Adrenal gland (tissue), 12 donors: ENCODE measurements around the gene MAGEA3. TPM values are rescaled to one million over a fixed set of nuclear protein-coding genes. Genes with fewer than 3 reads are reported as not detected.
"Not testable (repeated sequence)": the region's sequence is repeated elsewhere in the genome, so short reads cannot be mapped to it uniquely, and the experiment has no call there.

Experiments
- DNase-seq, 7 donors: peaks; one replicate each; pipeline ENCODE4 v3.0.0-alpha.2; 2019 to 2020
- H3K27ac ChIP-seq, 5 donors: fragments of 200-600 bp; sonication (generic) in 4 of 5; 1 replicate in 3 of 5; 2 replicates in 2 of 5; pipeline versions ENCODE4 v1.5.1 to v1.8.0; 2016 to 2020; ENCODE audit warnings: mild to moderate bottlenecking in 1 of 5
- H3K27me3 ChIP-seq: fragments of 200-600 bp; 2 replicates; pipeline ENCODE4 v1.8.0; 2021
- H3K36me3 ChIP-seq, 2 donors: fragments of 200-600 bp; replicated peaks in 1 of 2; 1 replicate in 1 of 2; 2 replicates in 1 of 2; pipeline versions ENCODE4 v1.5.1 to v1.8.0; 2018 to 2022
- H3K4me1 ChIP-seq, 2 donors: fragments of 200-600 bp; replicated peaks in 1 of 2; 1 replicate in 1 of 2; 2 replicates in 1 of 2; pipeline versions ENCODE4 v1.5.1 to v1.8.0; 2018 to 2021
- H3K4me3 ChIP-seq, 4 donors: fragments of 200-600 bp; sonication (generic) in 3 of 4; one replicate each; pipeline ENCODE4 v1.5.1; 2016 to 2018
- H3K9me3 ChIP-seq, 3 donors: fragments of 200-600 bp; sonication (generic) in 1 of 3; replicated peaks in 1 of 3; 1 replicate in 2 of 3; 2 replicates in 1 of 3; pipeline versions ENCODE4 v1.5.1 to v1.8.0; 2016 to 2021
- POLR2A ChIP-seq, 2 donors: fragments of 450-650 bp; IDR thresholded peaks; one replicate each; pipeline ENCODE4 v1.6.1; 2017; ENCODE audit warnings: antibody characterized with exemption in 2 of 2, mild to moderate bottlenecking in 2 of 2, moderate library complexity in 1 of 2
- WGBS, 4 donors: extraction: QIAGEN DNeasy Blood & Tissue Kit in 2 of 4; methylation state at CpG; one replicate each; pipeline versions ENCODE4 v1.1.5 to v1.1.7; 2013 to 2017; 5-methylcytosine and 5-hydroxymethylcytosine counted together
- intact Hi-C, 2 donors: fragments of 100-400 bp; cut with DNase I; formaldehyde crosslinking; loops; one replicate each; pipeline versions ENCODE4 v1.14.1 to v1.15.0; 2022 to 2023
- polyA plus RNA-seq, 3 donors: library from polyadenylated mRNA; stranded (reverse); fragments of 200-250 nt in 2 of 3; fragments of 350-450 nt in 1 of 3; fragmentation: Illumina TruSeq in 1 of 3; extraction: RNeasy Lipid Tissue Mini Kit (QIAGEN cat#74804) in 1 of 3; gene quantifications; one replicate each; pipeline ENCODE4 v1.2.3, GENCODE V29; 2013 to 2014
- total RNA-seq, 9 donors: library from RNA; depleted of rRNA in 4 of 9; stranded (reverse); fragments of >200 nt in 4 of 9; fragments of 120-200 nt in 1 of 9; fragmentation: NEBNext Ultra II Directional in 1 of 9; extraction: Animal tissue kit (Norgen Biotek cat#: 25700) in 1 of 9; gene quantifications; one replicate each; pipeline versions ENCODE4 v1.1.0 to v1.2.4, GENCODE V29; 2013 to 2023
- TF ChIP-seq, protein P1 (sequence below), 6 experiments: fragments of 450-650 bp in 4 of 6; fragments of 200-600 bp in 2 of 6; sonication (generic) in 1 of 6; IDR thresholded peaks; 1 replicate in 5 of 6; 2 replicates in 1 of 6; pipeline versions ENCODE4 v1.5.1 to v1.8.0; 2016 to 2021; ENCODE audit warnings: antibody characterized with exemption in 6 of 6, mild to moderate bottlenecking in 2 of 6, moderate library complexity in 1 of 6
- donor health status: healthy with polysubstance abuse.
- donor health status: Bipolar disorder and iron deficiency.
- donor health status: DM: yes; HTN: yes; CAD: no.
- donor health status: DM: no; HTN: no; CAD: no.
- donor health status: DM: no; HTN: no; CAD: no.
- donor health status: DM: yes; HTN: yes; CAD: no.

MAGEA3 gene
- total and polyA plus RNA-seq, 12 donors, result 0.29 to 0.57 TPM; not detected in 10

DNA sequence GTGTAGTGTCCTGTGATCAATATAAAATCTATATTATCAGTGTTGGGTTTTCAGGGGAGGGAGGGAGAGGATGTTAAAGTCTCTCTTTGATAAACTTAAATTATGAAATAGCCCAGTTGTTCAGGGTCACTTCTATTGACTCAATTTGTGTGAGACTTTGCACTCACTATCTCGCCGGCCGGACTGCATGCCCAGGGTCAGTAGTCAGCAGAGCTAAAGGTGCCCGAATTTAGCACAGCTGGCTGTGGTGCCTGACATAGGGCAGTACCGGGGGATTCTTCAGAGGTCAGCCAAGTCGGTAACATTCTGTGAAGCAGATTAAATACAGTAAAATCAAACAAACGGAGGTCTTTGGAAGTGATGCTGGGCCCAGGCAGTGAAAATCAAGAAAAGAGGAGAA, 41.7 kb upstream of the MAGEA3 start:
- no peaks in the 10 kb centered on the region for H3K36me3 ChIP-seq
- TF ChIP-seq, protein P1, sequence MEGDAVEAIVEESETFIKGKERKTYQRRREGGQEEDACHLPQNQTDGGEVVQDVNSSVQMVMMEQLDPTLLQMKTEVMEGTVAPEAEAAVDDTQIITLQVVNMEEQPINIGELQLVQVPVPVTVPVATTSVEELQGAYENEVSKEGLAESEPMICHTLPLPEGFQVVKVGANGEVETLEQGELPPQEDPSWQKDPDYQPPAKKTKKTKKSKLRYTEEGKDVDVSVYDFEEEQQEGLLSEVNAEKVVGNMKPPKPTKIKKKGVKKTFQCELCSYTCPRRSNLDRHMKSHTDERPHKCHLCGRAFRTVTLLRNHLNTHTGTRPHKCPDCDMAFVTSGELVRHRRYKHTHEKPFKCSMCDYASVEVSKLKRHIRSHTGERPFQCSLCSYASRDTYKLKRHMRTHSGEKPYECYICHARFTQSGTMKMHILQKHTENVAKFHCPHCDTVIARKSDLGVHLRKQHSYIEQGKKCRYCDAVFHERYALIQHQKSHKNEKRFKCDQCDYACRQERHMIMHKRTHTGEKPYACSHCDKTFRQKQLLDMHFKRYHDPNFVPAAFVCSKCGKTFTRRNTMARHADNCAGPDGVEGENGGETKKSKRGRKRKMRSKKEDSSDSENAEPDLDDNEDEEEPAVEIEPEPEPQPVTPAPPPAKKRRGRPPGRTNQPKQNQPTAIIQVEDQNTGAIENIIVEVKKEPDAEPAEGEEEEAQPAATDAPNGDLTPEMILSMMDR (IDR thresholded peaks at IDR 0.05), result no peak
- TF ChIP-seq POLR2A (IDR thresholded peaks at IDR 0.05), result no peak
- H3K4me3 ChIP-seq, result no peak overlapping the region
- DNase-seq, result no peak
- H3K9me3 ChIP-seq, result no peaks in the 10 kb centered on the region
- WGBS, 4 donors, result 64 to 73% (median 71%) methylated on average over 7 of the region's 7 CpGs
- no peaks in the 10 kb centered on the region for H3K4me1 ChIP-seq
- H3K27me3 ChIP-seq, result peaks cover 8% of the 10 kb centered on the region
- intact Hi-C loops, result no loop called here
- no peak overlapping the region for H3K27ac ChIP-seq

DNA sequence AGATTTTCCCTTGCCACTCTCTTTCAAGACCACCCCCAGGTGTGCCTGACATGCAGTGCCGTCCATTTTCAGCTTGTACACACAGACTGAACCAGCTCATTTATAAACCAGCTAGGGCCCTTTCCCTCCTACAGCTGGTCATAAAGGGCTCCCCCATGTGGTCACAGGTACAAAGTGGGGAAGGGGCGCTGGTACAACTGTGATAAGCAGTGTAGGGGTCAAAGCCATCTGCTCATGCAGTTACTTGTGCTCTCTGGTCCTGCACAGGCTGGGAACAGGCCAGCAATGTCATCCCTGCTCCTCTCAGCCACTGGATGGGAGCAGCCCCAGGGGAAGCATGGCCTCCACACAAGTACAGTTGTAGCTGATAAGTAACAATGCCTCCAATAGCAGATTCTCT, 40.3 kb upstream of the MAGEA3 start:
- 37 to 100% (median 43%) methylated on average over 1 to 2 of the region's 2 CpGs for WGBS, 4 donors
- Histone ChIP-seq H3K27me3 (peaks cover 16% of the 10 kb centered on the region), H3K9me3 (no peaks in the 10 kb centered on the region), H3K4me1 (no peaks in the 10 kb centered on the region), H3K27ac (no peak overlapping the region), H3K4me3 (no peak overlapping the region), H3K36me3 (no peaks in the 10 kb centered on the region)
- TF ChIP-seq POLR2A (IDR thresholded peaks at IDR 0.05), result no peak
- TF ChIP-seq, protein P1 (IDR thresholded peaks at IDR 0.05), result no peak
- DNase-seq, result no peak
- intact Hi-C loops, result no loop called here

DNA sequence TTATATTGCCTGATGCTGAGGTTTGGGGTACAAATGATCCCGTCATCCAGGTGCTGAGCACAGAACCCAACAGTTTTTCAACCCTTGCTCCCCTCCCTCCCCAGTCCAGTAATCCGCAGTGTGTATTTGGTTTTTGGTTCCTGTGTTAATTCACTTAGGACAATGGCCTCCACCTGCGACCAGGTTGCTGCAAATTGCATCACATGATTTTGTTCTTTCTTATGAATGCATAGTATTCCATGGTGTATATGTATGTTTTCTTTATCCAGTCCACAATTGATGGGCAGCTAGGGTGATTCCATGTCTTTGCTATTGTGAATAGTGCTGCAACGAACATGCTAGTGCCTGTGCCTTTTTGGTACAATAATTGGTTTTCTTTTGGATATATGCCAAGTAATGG, 35.5 kb upstream of the MAGEA3 start:
- Histone ChIP-seq H3K9me3 (no peaks in the 10 kb centered on the region), H3K4me1 (no peaks in the 10 kb centered on the region), H3K27ac (no peak overlapping the region), H3K4me3 (no peak overlapping the region), H3K27me3 (peaks cover 13% of the 10 kb centered on the region), H3K36me3 (no peaks in the 10 kb centered on the region)
- TF ChIP-seq POLR2A (IDR thresholded peaks at IDR 0.05), result no peak
- TF ChIP-seq, protein P1 (IDR thresholded peaks at IDR 0.05), result no peak
- 42 to 79% (median 59%) methylated on average over 3 to 4 of the region's 4 CpGs for WGBS, 4 donors
- no peak for DNase-seq
- intact Hi-C loops, result no loop called here

- Histone ChIP-seq H3K27ac (no peak overlapping the region), H3K27me3 (no peaks in the 10 kb centered on the region), H3K9me3 (no peaks in the 10 kb centered on the region), H3K36me3 (no peaks in the 10 kb centered on the region), H3K4me3 (no peak overlapping the region), H3K4me1 (no peaks in the 10 kb centered on the region)
- intact Hi-C loops, result no loop called here
- TF ChIP-seq, protein P1 (IDR thresholded peaks at IDR 0.05), result no peak
- no peak for TF ChIP-seq POLR2A (IDR thresholded peaks at IDR 0.05)
- WGBS, 4 donors, result 64 to 70% (median 66%) methylated on average over 2 of the region's 2 CpGs
- no peak for DNase-seq
Measured at GRCh38 chrX:152674135-152674534, 24.5 kb upstream of the MAGEA3 start.

- H3K9me3 ChIP-seq, H3K4me1 ChIP-seq, intact Hi-C loops, DNase-seq, H3K4me3 ChIP-seq, H3K36me3 ChIP-seq, H3K27ac ChIP-seq, H3K27me3 ChIP-seq: not testable (repeated sequence)
- WGBS, 4 donors, result 73 to 82% (median 76%) methylated on average over 3 of the region's 3 CpGs
Measured at GRCh38 chrX:152674652-152675051, 23.9 kb upstream of the MAGEA3 start.

DNA sequence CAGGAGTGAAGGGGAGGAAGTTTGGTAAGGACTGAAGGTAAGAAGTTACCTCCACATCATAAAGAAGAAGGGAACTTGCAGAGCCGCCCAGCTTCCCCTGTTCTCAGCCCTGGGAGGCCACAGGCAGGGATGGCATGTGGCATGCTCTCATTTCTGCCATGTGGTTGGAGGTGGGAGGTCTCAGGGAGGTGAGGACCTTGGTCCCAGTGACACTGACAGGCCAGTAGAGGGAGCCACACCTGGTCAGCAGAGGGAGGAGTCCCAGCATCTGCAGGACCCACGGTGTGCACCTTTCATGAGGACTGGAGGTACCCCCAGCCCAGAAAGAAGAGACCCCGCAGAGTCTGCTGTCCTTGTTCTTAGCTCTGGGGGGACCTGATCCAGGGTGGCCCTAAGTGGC, 17.6 kb upstream of the MAGEA3 start:
- not testable (repeated sequence) for H3K36me3 ChIP-seq, DNase-seq
- no CpG with 5 or more reads among the region's 3 CpGs for WGBS, 4 donors

GRCh38 chrX:152700390-152700789, 1.8 kb downstream of the MAGEA3 start:
- H3K27ac ChIP-seq, H3K36me3 ChIP-seq, H3K4me3 ChIP-seq, H3K9me3 ChIP-seq, H3K4me1 ChIP-seq, H3K27me3 ChIP-seq, intact Hi-C loops: not testable (repeated sequence)
- WGBS, 4 donors, result 86 to 100% (median 94%) methylated on average over 1 to 4 of the region's 5 CpGs; no CpG with 5 or more reads in 1 of the 4 donors
- DNase-seq, result peak in 1 of 7 donors; percentile 1

More for the DNA sequence above, 17.6 kb upstream of the MAGEA3 start:
- H3K4me1 ChIP-seq, H3K4me3 ChIP-seq, H3K27me3 ChIP-seq, H3K9me3 ChIP-seq, intact Hi-C loops, H3K27ac ChIP-seq: not testable (repeated sequence)

- intact Hi-C loops, result not testable (repeated sequence)
- WGBS, 4 donors, result 61 to 86% (median 76%) methylated on average over 1 to 3 of the region's 7 CpGs
Measured at GRCh38 chrX:152706500-152706899, 7.9 kb downstream of the MAGEA3 start.

More at GRCh38 chrX:152706500-152706899, 7.9 kb downstream of the MAGEA3 start:
- H3K4me3 ChIP-seq, H3K9me3 ChIP-seq, H3K27ac ChIP-seq, H3K4me1 ChIP-seq, H3K36me3 ChIP-seq, H3K27me3 ChIP-seq, DNase-seq: not testable (repeated sequence)
